ENCODE results near the gene SHISA7. TPM values are rescaled to one million over a fixed set of nuclear protein-coding genes. Genes with fewer than 3 reads are reported as not detected.

The SHISA7 gene
- polyA plus RNA-seq, 3 donors, result 0.01 TPM; not detected in 2

GRCh38 chr19:55463583-55464031 is 20.5 kb upstream of the SHISA7 start:
- no peak overlapping the region for H3K27ac Mint-ChIP-seq
- H3K36me3 Mint-ChIP-seq, result no peaks in the 10 kb centered on the region
- Histone ChIP-seq H3K36me3 (replicated peaks in 1 of 2; ENCODE audit: control insufficient read depth in 1 of 2, insufficient read depth in 2 of 2, low read length in 2 of 2) (no peaks in the 10 kb centered on the region), H3K27me3 (ENCODE audit: control insufficient read depth in 2 of 2, insufficient read depth in 2 of 2, low read length in 2 of 2) (no peaks in the 10 kb centered on the region), H2AFZ (ENCODE audit: insufficient read depth, low read depth, low read length, poor library complexity, severe bottlenecking) (no peak overlapping the region), H3K9me3 (replicated peaks in 1 of 2; ENCODE audit: control insufficient read depth in 1 of 2, insufficient read depth in 1 of 2, low read length in 2 of 2) (no peaks in the 10 kb centered on the region), H3K4me1 (ENCODE audit: control insufficient read depth in 1 of 2, insufficient read depth in 2 of 2, low read length in 2 of 2) (peaks cover 15 to 24% of the 10 kb centered on the region in 2 donors), H3K27ac (ENCODE audit: low read depth in 1 of 2, low read length in 2 of 2) (no peak overlapping the region), H3K79me2 (ENCODE audit: insufficient read depth, low read length) (no peaks in the 10 kb centered on the region), H3K4me2 (replicated peaks; ENCODE audit: extremely low read depth, low read length, poor library complexity, severe bottlenecking) (no peak overlapping the region), H4K20me1 (ENCODE audit: insufficient read depth, low read length) (no peaks in the 10 kb centered on the region), H3K4me3 (replicated peaks in 1 of 3; ENCODE audit: low read depth in 2 of 3, low read length in 3 of 3) (no peak overlapping the region), H3K9ac (ENCODE audit: insufficient read depth, low read length, poor library complexity, severe bottlenecking) (no peak overlapping the region)
- intact Hi-C loops (cut with micrococcal nuclease), result loop anchor here in 1 of 2 donors (2.0 kb wide), 1 partner anchor 13 kb away; the partner anchor contains the start of gene ZNF628
- H3K27me3 Mint-ChIP-seq (ENCODE audit: low read depth in 3 of 3), result peaks cover 5 to 10% (median 5%) of the 10 kb centered on the region in 3 donors
- H3K4me3 Mint-ChIP-seq, result no peak overlapping the region
- peaks cover 21% of the 10 kb centered on the region for H3K4me1 Mint-ChIP-seq
- 85% methylated on average over 15 of the region's 15 CpGs for WGBS (ENCODE audit: insufficient coverage)
- DNase-seq, result no peak
- H3K9me3 Mint-ChIP-seq, result no peaks in the 10 kb centered on the region
- no peak for TF ChIP-seq CTCF (IDR thresholded peaks at IDR 0.05)

GRCh38 chr19:55462722-55463121 is 19.6 kb upstream of the SHISA7 start:
- Histone ChIP-seq H3K4me3 (replicated peaks in 1 of 3; ENCODE audit: low read depth in 2 of 3, low read length in 3 of 3) (peak overlapping the region in 1 of 3 experiments; percentile 83), H3K4me2 (replicated peaks; ENCODE audit: extremely low read depth, low read length, poor library complexity, severe bottlenecking) (peak overlapping the region; percentile 77), H4K20me1 (ENCODE audit: insufficient read depth, low read length) (no peaks in the 10 kb centered on the region), H3K79me2 (ENCODE audit: insufficient read depth, low read length) (no peaks in the 10 kb centered on the region), H3K27me3 (ENCODE audit: control insufficient read depth in 2 of 2, insufficient read depth in 2 of 2, low read length in 2 of 2) (no peaks in the 10 kb centered on the region), H3K4me1 (ENCODE audit: control insufficient read depth in 1 of 2, insufficient read depth in 2 of 2, low read length in 2 of 2) (peaks cover 15 to 24% of the 10 kb centered on the region in 2 donors), H3K9ac (ENCODE audit: insufficient read depth, low read length, poor library complexity, severe bottlenecking) (no peak overlapping the region), H3K27ac (ENCODE audit: low read depth in 1 of 2, low read length in 2 of 2) (no peak overlapping the region), H2AFZ (ENCODE audit: insufficient read depth, low read depth, low read length, poor library complexity, severe bottlenecking) (no peak overlapping the region), H3K9me3 (replicated peaks in 1 of 2; ENCODE audit: control insufficient read depth in 1 of 2, insufficient read depth in 1 of 2, low read length in 2 of 2) (no peaks in the 10 kb centered on the region), H3K36me3 (replicated peaks in 1 of 2; ENCODE audit: control insufficient read depth in 1 of 2, insufficient read depth in 2 of 2, low read length in 2 of 2) (no peaks in the 10 kb centered on the region)
- Mint-ChIP-seq H3K27me3 (ENCODE audit: low read depth in 3 of 3) (peaks cover 2 to 7% (median 5%) of the 10 kb centered on the region in 3 donors), H3K4me1 (peaks cover 18% of the 10 kb centered on the region), H3K4me3 (peak overlapping the region; percentile 87 to 94), H3K27ac (peak overlapping the region in 1 of 7 donors; percentile 45), H3K9me3 (no peaks in the 10 kb centered on the region), H3K36me3 (peaks cover 0 to 2% of the 10 kb centered on the region in 2 donors)
- intact Hi-C loops (cut with micrococcal nuclease), result loop anchor here in 1 of 2 donors (2.0 kb wide), 1 partner anchor 14 kb away; the partner anchor contains the start of gene ZNF628
- 77% methylated on average over 3 of the region's 11 CpGs for WGBS (ENCODE audit: insufficient coverage)
- DNase-seq, result no peak
- TF ChIP-seq CTCF (IDR thresholded peaks at IDR 0.05), result no peak

Data from CD14-positive monocyte (primary cell).